Fibroblast of lung (primary cell): ENCODE results near the gene NDC1. TPM values are rescaled to one million over a fixed set of nuclear protein-coding genes. Genes with fewer than 3 reads are reported as not detected.

ENCODE experiments used
- DNase-seq, 2 donors: peaks; one replicate each; pipeline versions ENCODE4 v3.0.0 to v3.0.0-alpha.2; 2010; ENCODE audit warnings: low read depth in 2 of 2
- H2AFZ ChIP-seq: 2 replicates; pipeline ENCODE4 v1.5.1; 2012; ENCODE audit warnings: low read length, control low read depth, inconsistent platforms
- H3K27ac ChIP-seq: 2 replicates; pipeline ENCODE4 v1.5.1; 2011; ENCODE audit warnings: low read length, control low read depth; ENCODE audit not compliant: insufficient read depth
- H3K27me3 ChIP-seq: 2 replicates; pipeline ENCODE4 v1.5.1; 2011; ENCODE audit warnings: mild to moderate bottlenecking, low read length; ENCODE audit not compliant: control insufficient read depth, insufficient read depth
- H3K36me3 ChIP-seq: 2 replicates; pipeline ENCODE4 v1.5.1; 2011; ENCODE audit warnings: low read length; ENCODE audit not compliant: control insufficient read depth, insufficient read depth
- H3K4me1 ChIP-seq: 2 replicates; pipeline ENCODE4 v1.5.1; 2011; ENCODE audit warnings: low read length; ENCODE audit not compliant: control insufficient read depth, insufficient read depth; ENCODE audit errors: extremely low read depth
- H3K4me2 ChIP-seq: 2 replicates; pipeline ENCODE4 v1.5.1; 2011; ENCODE audit warnings: low read length, control low read depth; ENCODE audit not compliant: insufficient read depth; ENCODE audit errors: extremely low read depth
- H3K4me3 ChIP-seq, 4 experiments: fragments of 200-600 bp in 1 of 4; sonication (generic) in 1 of 4; replicated peaks in 1 of 4; 2 replicates each; pipeline ENCODE4 v1.5.1; 2011 to 2016; ENCODE audit warnings: low read length in 4 of 4, low read depth in 3 of 4, mild to moderate bottlenecking in 3 of 4, control low read depth in 2 of 4, inconsistent platforms in 1 of 4, mixed read lengths in 1 of 4; ENCODE audit not compliant: insufficient read depth in 1 of 4; ENCODE audit errors: control extremely low read depth in 1 of 4
- H3K79me2 ChIP-seq: 2 replicates; pipeline ENCODE4 v1.5.1; 2012; ENCODE audit warnings: mild to moderate bottlenecking, low read length, inconsistent platforms; ENCODE audit not compliant: control insufficient read depth, insufficient read depth
- H3K9ac ChIP-seq: 2 replicates; pipeline ENCODE4 v1.5.1; 2011; ENCODE audit warnings: mild to moderate bottlenecking, low read length, control low read depth; ENCODE audit not compliant: insufficient read depth
- H3K9me3 ChIP-seq: 2 replicates; pipeline ENCODE4 v1.5.1; 2012; ENCODE audit warnings: low read depth, low read length; ENCODE audit not compliant: control insufficient read depth, insufficient read depth
- H4K20me1 ChIP-seq: 2 replicates; pipeline ENCODE4 v1.5.1; 2011; ENCODE audit warnings: low read length; ENCODE audit not compliant: control insufficient read depth, insufficient read depth; ENCODE audit errors: extremely low read depth
- CTCF ChIP-seq, 2 donors: IDR thresholded peaks in 1 of 2; conservative IDR thresholded peaks in 1 of 2; 1 replicate in 1 of 2; 2 replicates in 1 of 2; pipeline ENCODE4 v1.5.1; 2011 to 2012; ENCODE audit warnings: low read length in 2 of 2, control low read depth in 1 of 2, inconsistent platforms in 1 of 2, low read depth in 1 of 2, mild to moderate bottlenecking in 1 of 2
- EZH2 ChIP-seq: IDR thresholded peaks from 2 replicates; pipeline ENCODE4 v1.5.1; 2012; ENCODE audit warnings: low read length, control low read depth, mild to moderate bottlenecking; ENCODE audit errors: missing control alignments
- polyA plus RNA-seq, 2 donors: library from polyadenylated mRNA; depleted of rRNA in 1 of 2; stranded (reverse) in 1 of 2; unstranded in 1 of 2; fragments of >200 nt; gene quantifications; 2 replicates each; pipeline ENCODE4 v1.2.1, GENCODE V29; 2011 to 2012; ENCODE audit warnings: missing spikeins in 1 of 2
- total RNA-seq: library from RNA; depleted of rRNA; stranded (reverse); fragments of >200 nt; gene quantifications from 2 replicates; pipeline ENCODE4 v1.2.1, GENCODE V29; 2014

Gene NDC1
- total and polyA plus RNA-seq, 2 donors (not counting 1 experiment from before 2014, with no cell fraction given) = 11.6 to 14.3 TPM

- H3K27ac ChIP-seq = no peak overlapping the region
- H3K9ac ChIP-seq = no peak overlapping the region
- DNase-seq = no peak
Observed at GRCh38 chr1:53735681-53736080, 102.4 kb downstream of the NDC1 start.

DNA sequence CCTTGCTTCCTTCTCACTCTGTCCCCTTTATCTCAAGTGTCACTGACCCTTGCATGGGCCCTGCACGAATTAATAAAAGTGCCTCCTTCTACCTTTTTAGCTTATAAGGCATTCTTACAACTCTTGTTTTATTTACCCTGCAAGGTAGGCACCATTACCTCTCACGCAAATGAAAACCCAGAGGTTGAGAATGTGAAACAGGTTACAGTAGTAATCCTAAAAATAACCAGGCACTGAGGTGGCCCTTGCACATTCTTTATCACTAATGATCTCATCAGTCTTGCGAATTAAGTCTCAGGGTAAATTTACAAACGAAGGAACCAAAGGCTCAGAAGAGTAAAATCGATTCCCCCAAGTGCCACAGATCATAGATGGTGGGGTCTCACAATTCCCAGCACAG, 102.8 kb downstream of the NDC1 start:
- Histone ChIP-seq H3K79me2 (no peaks in the 10 kb centered on the region), H3K27ac (peak overlapping the region; percentile 42), H3K27me3 (peaks cover 15% of the 10 kb centered on the region), H3K9ac (no peak overlapping the region), H3K4me1 (peaks cover 20% of the 10 kb centered on the region), H4K20me1 (no peaks in the 10 kb centered on the region), H3K4me3 (peak overlapping the region in 1 of 4 experiments; percentile 5), H3K9me3 (no peaks in the 10 kb centered on the region), H2AFZ (no peak overlapping the region), H3K4me2 (no peak overlapping the region), H3K36me3 (no peaks in the 10 kb centered on the region)
- TF ChIP-seq EZH2 (no peak), CTCF (conservative IDR thresholded peaks at IDR 0.05 in 1 of 2, IDR thresholded peaks at IDR 0.05 in 1 of 2; ENCODE audit: low read depth in 1 of 2, low read length in 2 of 2) (no peak)
- peak in 1 of 2 donors; percentile 63 for DNase-seq

More at GRCh38 chr1:53735681-53736080, 102.4 kb downstream of the NDC1 start:
- H3K9me3 ChIP-seq = no peaks in the 10 kb centered on the region
- H3K4me3 ChIP-seq = no peak overlapping the region
- peaks cover 15% of the 10 kb centered on the region for H3K27me3 ChIP-seq
- no peak overlapping the region for H3K4me2 ChIP-seq
- H4K20me1 ChIP-seq = no peaks in the 10 kb centered on the region
- peaks cover 20% of the 10 kb centered on the region for H3K4me1 ChIP-seq
- TF ChIP-seq EZH2 = no peak
- no peak for TF ChIP-seq CTCF (conservative IDR thresholded peaks at IDR 0.05 in 1 of 2, IDR thresholded peaks at IDR 0.05 in 1 of 2; ENCODE audit: low read depth in 1 of 2, low read length in 2 of 2)
- no peaks in the 10 kb centered on the region for H3K36me3 ChIP-seq
- H2AFZ ChIP-seq = no peak overlapping the region
- no peaks in the 10 kb centered on the region for H3K79me2 ChIP-seq

DNA sequence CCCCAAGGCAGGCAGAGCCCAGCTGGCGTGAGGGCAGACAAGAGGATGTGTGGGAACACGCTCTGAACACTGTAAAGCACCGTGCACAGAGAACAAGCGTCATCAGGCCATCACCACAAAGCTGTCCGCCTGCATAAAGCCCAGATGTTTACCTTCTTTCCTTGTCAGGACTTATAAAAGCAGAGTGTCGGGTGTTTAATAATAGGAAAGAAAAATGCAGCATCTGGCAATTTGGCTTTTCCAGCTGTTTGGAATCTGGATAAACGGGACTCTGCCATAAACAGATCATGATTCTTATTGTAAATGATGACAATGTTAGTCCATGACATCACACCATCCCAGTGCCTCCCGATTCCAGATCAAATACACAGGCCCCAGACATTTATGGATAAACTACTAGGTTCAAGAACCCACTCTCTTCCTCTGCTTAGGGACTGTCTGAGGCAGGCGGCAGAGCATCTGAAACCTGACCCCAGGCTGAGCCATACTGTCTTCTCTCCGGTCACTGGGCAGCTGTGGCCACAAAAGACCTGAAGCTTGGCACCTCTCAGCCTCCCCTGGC, 103.4 kb downstream of the NDC1 start:
- H3K79me2 ChIP-seq = no peaks in the 10 kb centered on the region
- no peak overlapping the region for H3K4me2 ChIP-seq
- H4K20me1 ChIP-seq = no peaks in the 10 kb centered on the region
- TF ChIP-seq EZH2 (no peak), CTCF (conservative IDR thresholded peaks at IDR 0.05 in 1 of 2, IDR thresholded peaks at IDR 0.05 in 1 of 2; ENCODE audit: low read depth in 1 of 2, low read length in 2 of 2) (no peak)
- no peaks in the 10 kb centered on the region for H3K9me3 ChIP-seq
- H3K9ac ChIP-seq = no peak overlapping the region
- H3K4me1 ChIP-seq = peaks cover 20% of the 10 kb centered on the region
- H3K27me3 ChIP-seq = peaks cover 15% of the 10 kb centered on the region
- peak; percentile 85 to 96 for DNase-seq
- no peaks in the 10 kb centered on the region for H3K36me3 ChIP-seq
- H3K4me3 ChIP-seq = peak overlapping the region in 1 of 4 experiments; percentile 5
- H2AFZ ChIP-seq = no peak overlapping the region
- peak overlapping the region; percentile 42 for H3K27ac ChIP-seq
